Activated CD4-positive, alpha-beta T cell treated with anti-CD3 and anti-CD28 coated beads, Interleukin-2, amount 50 U/mL, for 4 hours (primary cell): Measurements from ENCODE around the gene CPN2.

Source experiments
- DNase-seq, 2 experiments: peaks; one replicate each; pipeline ENCODE4 v3.0.0-alpha.2; 2020

Gene CPN2

DNA sequence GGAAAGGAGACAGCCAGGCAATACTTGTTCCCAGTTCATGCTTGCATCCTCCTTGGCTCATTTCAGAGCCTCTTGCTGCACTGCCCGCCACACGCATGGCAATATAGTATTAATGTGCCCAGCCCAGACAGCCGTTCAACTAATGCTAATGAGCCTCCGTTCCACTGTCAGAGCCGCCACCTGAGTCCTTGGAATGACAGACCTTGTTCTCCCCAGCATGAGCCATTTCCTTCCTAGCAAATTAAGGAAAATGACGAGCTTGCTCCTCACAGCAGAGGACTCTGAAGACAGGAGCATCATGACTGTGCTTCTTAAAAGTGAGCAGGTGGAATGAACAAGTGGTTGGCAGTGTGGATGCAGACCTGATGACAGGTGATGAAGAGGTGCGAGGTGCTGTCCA is 29.2 kb upstream of the CPN2 start:
- no peak for DNase-seq

DNA sequence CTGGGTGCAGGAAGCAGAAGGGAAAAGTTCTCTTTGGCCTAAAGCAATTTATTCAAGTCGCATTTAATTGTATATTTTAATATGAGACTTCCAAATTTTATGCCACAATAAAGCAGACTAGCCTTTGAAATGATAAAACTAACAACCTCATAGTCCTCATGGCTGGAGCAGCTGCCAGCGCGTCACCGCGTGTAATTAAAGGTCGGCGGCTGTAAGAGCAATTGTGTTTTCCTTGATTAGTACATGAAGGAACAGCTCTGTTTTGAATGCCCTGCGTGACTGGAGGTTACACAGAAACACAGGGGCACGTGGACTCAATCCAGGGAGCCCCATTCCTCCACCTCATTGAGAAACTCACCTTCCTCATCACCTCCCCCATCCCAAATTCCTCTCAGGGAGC is 28.5 kb upstream of the CPN2 start:
- no peak for DNase-seq

DNA sequence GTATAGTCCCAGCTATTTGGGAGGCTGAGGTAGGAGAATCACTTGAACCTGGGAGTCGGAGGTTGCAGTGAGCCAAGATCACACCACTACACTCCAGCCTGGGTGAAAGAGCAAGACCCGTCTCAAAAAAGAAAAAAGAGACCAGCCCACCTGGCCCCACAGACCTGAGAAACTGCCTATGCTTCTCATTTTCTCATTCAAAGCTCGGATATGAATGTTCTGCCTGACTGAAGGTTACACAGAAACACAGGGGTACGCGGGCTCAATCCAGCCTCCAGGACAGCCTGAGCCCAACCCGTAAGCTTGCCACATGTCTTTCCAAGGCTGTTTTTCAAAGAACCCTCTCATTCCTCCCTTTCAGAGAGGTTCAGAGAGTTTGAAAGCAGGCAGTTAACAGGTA is 28.1 kb upstream of the CPN2 start:
- DNase-seq = no peak

DNA sequence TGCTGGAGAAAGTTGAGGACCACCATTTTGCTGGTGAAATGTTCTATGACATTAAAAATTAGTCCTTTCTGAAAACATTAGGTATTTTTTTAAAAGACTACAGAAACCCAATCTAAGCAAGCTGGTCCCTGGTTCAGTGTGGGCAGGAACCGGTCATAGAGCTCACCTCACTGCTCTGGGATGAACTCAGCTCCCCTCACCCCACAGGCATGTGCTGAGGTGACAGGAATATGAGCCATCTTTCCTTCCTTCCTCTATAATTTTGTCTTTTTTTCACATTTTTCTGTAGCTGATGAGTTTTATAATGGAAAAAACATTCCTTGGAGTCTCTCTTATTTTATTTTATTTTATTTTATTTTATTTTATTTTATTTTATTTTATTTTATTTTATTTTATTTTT is 26.6 kb upstream of the CPN2 start:
- DNase-seq = no peak

DNA sequence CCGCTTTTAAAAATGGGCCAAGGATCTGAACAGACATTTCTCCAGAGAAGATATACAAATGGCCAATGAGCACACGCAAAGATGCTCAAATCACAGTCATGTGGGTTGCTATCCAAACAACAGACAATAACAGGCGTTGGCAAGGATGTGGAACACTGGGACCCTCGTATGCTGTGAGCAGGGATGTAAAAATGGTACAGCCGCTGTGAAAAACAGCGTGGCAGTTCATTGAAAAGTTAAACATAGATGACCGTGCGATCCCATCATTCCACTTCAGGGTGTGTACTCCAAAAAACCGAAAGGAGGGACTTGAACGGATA is 25.1 kb upstream of the CPN2 start:
- DNase-seq = no peak

DNA sequence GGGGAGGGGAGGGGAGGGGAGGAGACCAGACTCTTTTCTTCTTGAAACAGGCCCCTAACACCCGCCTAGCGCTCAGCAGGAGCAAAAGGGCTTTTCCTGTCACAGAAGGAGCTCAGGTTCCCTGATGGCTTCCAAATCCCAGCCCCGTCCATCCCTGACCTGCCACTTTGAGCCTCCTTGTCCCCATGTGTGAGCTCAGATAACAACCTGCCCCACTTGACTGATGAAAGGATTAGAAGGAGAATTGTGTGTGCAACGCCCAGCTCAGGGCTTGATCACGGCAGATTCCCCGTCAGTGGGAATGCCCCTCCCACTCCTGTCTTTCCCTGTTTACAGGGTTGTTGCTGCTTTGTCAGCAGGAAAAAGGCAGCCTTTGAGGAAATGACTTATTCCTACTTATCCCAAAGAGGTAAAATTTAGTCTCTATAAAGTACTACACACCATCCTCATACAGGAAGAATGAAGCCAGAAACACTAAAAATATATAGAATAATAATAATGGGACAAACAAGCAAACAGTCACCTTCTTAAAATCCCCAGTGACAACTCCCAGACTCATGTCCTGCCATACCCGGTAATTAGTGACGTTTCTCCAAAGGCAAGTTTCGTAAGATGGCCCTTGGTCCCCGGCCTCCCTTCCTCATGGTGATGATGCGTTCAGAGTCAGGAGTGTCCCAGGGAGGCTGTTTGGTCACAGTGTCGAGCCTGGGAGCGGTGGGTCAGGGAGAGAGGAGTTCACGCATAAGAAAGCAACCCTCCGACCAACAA is 24.5 kb upstream of the CPN2 start:
- no peak for DNase-seq

DNA sequence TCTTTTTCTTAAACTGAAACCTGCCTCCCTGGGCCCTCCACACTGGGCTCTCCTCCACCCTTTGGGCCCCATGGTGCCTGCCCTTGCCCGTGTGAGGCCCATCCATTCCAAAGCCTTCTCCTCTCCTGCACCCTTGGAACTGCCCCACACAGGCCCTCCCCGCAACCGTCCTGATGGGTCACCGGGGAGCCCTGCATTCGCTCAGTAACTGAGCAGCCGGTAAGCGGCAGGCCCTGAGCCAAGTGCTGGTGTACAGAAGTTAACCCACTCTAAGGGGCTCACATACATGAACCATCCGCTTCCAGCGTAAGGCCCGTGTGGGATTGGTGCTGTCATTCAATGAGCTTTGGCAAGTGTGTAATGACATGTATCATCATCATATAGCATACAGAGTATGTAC is 23.8 kb upstream of the CPN2 start:
- no peak for DNase-seq

DNA sequence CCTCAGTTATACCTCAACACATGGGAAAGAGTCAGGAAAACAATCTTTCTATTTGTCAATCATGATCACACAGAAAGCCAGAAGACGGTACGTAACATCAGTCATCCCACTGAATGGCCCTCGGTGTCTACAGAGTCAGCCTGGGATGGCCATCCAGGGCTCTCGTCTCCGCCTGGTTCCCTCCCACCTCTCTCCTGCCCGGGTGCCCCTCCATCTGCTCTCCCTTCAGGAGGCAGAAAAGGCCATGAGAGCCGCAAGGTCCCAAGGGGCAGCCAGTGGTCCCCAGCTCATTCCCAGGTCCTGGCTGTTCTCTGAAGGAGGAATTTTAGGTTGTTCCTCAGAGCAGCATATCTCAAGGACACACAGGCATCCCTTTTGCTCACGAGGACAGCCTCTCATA is 22.8 kb upstream of the CPN2 start:
- DNase-seq = no peak

DNA sequence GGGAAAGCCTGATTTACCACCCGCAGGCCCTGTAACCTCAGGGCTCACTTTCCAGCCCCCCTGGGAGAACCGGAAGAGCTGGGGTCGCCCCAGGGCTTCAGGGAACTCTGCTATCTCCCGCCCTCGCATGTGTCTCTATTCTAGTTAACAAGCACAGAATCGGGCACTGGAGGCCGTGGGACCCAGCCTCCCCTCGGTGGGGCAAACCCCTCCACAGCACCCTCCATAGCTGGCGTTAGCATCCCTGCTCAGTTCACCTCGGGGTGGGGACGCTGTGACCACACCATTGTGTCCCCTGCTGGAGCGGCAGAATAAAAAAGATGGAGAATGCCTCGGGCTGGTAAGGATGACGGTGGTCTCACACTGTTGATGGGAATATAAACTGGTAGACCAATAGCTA is 21.9 kb upstream of the CPN2 start:
- DNase-seq = no peak

DNA sequence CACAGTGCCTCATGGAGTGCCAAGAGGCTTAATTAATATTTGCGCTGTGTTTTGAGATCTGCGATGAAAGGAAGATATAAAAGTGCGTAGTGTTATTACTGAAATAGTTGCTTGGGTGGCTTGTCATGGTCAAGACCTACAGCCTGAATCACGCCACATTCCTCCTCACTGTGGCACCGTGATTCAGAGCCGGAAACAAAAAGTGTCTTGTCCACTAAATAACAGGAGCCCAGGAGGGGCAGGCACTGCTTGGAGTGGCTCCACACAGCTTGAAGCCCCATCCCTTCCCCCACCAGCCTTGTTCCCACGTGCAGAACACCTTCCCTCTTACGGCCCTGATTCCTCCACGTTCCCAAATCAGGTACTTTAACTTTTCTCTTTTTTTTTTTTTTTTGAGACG is 19.6 kb upstream of the CPN2 start:
- no peak for DNase-seq

DNA sequence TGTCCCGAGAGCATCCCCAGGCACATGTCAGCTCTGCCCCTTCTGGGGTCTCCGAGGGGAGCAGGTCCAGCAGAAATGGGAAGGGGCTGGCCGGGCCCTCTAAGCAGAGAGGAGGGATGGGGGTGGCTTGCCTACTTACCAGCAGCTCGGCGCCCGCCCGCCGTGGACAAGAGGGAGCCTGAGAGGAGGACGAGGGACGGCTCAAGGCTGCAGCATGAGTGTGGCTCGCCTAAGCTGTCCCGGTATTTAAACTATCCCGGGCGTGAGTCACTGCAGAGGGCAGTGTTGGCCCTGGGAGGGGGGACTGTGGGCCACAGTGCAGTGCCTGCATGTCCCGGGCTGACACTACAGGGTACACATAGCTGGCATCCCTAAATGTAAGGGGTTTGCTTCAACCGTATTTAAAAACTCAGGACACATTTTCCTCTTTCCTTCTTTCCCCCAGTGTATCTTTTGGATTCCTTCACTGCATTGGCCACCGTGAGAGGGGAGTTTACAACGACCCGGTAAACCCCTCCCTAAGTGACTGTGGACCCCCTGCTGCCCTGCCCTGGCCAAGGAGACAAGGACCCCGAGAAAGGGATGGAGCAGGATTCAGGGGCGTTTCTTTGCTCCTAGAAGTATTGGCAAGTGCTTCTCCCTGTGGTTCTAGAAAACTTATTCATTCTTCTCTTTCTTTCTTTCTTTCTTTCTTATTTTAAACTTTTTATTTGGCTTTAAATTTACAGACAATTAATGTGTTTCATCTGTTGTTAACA is 18.6 kb upstream of the CPN2 start, which contains the start of gene LRRC15:
LRRC15 (minus strand) TSS at position 222 of the 758 bp plus-strand sequence. CDS start 8,700 bp downstream, outside the sequence.
- no peak for DNase-seq

DNA sequence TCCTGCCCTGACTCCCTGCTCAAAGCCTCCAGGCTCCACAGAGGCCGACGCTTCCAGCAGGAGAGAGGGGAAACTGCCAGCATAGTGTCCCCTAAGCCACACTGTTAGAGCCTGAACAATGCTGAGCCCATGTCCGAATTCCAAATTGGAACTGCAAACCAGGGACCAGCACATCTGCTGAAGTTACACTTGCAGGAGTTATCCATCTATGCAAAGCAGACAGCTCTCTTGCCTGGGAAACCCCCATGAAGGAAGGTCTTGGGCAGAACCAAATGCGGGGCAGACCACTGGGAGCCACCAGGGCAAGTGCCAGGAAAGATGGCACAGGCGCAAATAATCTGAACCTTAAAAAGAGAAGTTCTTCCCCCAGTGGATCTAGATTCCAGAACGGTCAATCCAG is 17.8 kb upstream of the CPN2 start:
- no peak for DNase-seq

DNA sequence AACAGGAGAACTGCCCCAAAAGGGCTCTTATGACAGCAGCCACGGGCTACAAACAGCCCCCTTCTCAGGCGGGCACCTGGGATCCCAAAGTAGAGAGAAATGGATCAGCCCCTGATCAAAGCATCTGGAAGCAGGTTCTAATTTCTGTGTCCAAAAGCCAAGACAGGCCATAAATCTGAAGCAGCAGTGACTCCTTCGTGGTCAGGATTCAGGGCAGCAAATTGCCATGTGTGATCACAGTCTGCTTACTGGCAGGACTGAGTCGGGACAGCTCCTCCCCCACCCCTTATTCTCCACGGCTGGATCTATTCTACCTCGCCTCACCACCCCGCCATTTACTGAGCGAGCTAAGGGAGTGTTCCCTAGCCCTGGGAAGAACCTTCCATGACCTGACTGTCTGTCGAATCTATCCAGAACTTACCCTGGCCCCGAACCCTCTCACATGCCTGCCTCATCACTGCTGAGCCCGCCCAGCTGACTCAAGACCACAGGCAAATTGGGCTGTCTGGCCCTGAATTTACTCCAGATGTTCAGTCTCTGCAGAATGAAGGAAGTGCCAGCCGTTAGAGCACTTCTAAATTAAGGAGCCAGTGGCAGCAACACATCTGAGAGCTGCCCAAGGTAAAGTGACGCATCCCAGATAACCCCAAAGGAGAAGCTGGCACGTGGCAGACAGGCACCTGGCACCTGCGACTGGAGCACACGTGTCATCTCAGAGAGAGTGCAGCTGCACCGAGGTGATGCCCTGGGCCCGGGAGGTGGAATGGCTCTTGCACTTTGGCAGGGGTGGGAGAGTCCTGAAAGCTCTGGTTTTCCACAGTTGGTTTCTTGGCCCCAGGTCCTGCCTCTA is 17.1 kb upstream of the CPN2 start:
- no peak for DNase-seq

DNA sequence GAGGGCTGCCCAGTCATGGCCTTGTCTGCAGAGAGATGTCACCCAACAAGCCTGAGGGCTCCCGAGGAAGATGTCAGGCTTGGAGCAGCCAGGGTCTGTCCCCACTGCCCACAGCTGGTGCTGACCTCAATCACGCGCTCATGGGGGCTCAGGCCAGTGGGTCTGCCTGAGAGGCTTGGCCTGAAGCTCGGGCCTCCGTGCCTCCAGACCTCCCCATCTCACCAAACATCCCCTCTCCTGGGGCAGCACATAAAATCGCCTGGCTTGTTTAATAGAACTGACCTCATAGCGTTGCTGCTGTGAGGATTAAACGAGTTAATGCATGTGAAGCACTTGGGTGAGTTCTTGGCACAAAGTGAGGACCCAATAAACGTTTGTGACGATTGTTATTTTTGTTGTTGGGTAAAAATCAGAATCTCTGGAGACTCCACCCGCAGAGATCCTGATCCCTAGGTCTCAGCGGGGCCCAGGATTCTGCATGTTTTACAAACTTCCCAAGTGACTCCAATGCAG is 14.9 kb upstream of the CPN2 start:
- no peak for DNase-seq

DNA sequence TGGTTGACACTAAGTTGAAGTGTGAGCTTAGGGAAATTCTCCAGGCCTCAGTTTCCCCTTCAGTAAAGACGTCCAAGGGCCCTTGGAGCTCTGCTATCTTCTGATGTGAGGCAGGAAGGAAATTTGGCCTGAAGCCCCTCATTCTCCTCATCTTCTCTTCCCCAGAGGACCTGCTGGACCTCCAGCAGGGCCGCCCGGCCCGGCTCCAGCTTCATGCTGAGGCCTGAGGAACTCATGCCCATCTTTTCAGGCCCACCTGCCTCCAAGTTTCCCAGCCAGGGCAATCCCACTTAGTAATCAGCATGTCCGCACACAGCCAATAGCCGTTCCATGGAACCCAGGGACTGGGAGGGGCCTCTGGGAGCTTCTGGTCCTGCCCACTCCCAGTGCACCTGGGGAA is 14.4 kb upstream of the CPN2 start:
- DNase-seq = no peak

DNA sequence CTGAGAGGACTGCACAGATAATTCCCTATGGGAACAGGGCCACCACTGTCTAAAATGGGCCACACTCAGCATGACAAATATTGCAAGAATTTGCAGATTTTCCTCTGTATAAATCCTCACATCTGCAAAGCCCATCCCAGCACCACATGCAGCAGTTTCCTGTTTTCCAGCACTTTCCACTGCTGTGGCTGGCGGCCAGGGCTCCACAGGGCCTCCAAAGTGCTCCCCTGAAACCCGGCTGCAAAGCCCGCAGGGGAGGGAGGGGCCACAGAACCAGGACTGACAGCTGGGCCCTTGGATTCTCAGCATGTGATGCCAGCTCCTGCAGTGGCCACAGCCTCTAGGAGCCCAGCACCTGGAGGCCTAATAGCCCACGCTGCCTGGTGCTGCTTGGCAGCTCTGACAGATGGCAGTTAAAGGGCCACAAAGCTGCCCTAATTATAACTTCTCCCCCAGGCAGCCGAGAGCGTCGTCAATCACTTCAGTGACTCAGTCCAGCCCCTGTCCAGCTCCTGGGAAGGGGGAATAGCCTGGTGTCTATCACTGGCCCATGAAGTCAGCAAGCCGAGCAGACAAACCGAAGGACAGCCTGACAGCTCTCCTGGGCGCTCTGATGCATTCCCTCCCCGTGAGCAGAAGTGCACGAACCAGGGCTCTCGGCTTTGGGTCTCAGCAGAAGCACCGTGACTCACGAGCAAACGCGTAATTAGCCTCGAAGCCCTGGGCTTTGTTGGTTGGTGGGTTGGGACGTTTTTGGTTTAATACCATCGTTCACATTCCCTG is 13.7 kb upstream of the CPN2 start:
- DNase-seq = no peak

DNA sequence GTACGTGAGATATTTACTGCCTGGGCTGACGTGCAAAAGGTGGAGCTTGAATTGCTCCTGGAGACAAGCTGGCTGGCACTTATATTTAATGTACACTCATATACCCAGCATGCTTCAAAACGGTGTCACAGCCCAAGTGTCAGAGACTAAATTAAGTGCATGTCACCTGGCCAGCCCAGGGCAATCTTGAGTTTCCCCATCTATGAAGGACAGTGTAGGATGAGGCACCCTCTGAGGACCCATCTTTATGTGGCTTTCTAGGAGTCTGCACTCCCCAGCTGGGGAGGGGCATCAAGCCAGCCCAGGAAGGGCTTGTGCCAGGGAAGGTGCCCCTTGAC is 13.2 kb upstream of the CPN2 start:
- DNase-seq = no peak

DNA sequence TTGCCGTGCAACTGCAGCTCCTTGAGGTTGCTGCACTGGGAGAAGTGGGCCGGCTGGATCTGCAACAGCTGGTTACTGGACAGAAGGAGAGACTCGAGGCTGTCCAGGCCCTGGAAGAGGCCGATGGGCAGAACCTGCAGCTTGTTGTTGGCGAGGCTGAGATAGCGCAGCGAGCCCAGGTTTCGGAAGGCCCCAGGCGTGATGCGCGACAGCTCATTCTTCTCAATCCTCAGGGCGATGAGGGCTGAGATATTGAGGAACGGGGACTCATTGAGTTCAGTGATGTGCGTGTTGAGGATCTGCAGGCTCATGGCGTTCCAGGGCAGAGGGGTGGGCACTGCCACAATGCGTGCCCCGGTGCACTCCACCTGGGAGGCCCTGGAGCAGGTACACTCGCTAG is 9.4 kb upstream of the CPN2 start:
- DNase-seq = no peak

DNA sequence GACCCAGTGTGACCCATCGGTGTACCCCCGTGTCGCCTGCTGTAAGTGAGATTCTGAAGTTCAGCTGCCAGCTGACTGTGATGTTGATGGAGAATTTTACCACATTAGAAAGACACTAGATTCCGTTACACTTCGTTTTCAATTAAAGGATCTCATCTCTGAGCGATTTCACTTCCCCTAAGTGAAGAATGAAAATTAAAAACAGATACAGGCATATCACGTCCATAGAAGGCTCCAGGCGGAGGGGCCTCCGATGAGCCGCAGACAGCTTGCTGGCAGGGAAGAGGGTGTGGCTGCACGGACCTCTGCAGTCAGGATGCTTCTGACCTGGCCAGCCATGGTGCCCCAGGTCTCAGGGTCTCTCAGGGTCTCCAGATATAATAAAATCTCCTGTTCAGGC is 6.6 kb upstream of the CPN2 start:
- no peak for DNase-seq

DNA sequence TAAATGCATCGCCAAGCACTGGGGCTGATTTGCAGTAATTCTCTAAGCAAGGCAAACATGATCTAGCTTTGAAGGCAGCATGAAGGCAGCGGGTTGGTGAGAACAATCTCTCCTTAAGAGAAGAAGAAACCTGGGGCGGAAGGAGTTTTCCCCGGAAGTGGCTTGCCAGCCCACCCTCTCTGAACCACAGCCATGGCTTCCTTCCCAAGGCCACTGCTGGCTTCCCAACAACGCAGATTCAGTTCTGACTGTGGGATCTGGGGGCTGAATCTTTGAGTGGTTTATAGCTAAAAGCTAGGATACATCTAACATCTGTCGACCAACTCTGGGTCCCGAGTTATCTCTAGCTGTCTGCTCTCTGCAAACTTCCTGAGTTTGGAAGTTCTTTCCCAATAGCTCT is 4.3 kb upstream of the CPN2 start:
- no peak for DNase-seq

DNA sequence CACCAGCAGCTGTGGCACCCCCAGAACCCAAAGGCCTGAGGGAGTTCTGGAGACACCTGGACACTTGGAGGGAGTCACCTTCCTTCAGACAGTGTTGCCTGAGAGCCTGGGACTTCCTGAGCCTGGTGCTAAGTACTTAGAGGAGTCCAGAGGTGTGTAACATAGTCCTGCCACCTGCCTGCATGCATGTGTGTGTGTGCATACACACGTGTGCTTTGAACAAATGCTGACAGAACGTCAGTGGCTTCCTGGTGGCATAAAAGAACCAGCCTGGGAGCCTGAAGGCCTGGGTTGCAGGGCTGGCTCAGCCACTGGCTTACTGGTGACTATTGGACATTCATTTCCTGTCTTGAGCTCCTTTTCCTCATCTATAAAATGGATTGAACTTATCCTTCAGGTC is 3.2 kb upstream of the CPN2 start:
- DNase-seq = no peak

DNA sequence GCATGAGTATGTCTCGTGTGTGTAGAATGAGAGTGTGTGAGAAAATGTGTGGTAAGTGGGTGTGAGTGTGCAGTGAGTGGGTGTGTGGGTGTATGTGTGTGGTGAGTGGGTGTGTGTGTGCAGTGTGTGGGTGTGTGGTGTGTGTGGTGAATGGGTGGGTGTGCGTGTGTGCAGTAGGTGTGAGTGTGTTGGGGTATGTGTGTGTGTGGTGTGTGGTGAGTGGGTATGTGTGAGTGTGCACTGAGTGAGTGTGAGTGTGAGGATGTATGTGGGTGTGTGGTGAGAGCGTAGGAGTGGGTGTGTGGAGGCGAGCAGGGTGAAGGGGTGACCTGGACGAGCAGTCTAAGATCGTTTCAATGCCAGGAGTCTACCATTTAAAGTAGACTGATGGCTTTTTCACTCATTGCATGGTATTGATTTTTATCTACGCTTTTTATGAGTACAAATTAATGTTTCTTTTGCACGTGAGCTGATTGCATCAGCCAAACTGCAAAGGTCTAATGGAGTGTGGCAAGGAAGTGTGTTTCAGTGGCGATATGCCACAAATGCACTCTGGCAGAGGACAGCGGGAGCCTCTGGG is 1.6 kb upstream of the CPN2 start:
- DNase-seq = no peak
